ENCODE measurements around the gene NTRK3.

The NTRK3 gene

DNA sequence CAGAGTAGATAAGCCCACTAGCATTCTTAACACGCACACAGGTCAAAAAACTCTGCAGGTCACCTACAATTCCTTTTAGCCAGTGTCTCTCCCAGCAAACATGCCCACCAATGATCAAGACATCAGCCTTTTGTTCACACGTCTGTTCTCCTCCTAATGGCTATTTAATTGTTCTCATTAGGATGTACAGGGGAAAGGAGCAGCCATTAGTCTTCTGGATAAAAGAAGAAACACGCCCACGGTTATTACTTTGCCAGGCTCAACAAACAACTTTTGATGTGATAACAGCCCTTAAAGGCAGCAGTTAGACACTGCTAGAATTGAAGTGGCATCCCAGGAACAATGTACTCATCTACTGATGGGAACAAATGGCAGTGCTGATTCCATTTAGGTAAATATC lies 108.8 kb downstream of the NTRK3 start:
- no peak for TF ChIP-seq CTCF (IDR thresholded peaks at IDR 0.05; ENCODE audit: borderline replicate concordance, insufficient read depth, low read depth, low read length)
- H3K4me3 ChIP-seq (ENCODE audit: low read depth, low read length) = no peak overlapping the region

DNA sequence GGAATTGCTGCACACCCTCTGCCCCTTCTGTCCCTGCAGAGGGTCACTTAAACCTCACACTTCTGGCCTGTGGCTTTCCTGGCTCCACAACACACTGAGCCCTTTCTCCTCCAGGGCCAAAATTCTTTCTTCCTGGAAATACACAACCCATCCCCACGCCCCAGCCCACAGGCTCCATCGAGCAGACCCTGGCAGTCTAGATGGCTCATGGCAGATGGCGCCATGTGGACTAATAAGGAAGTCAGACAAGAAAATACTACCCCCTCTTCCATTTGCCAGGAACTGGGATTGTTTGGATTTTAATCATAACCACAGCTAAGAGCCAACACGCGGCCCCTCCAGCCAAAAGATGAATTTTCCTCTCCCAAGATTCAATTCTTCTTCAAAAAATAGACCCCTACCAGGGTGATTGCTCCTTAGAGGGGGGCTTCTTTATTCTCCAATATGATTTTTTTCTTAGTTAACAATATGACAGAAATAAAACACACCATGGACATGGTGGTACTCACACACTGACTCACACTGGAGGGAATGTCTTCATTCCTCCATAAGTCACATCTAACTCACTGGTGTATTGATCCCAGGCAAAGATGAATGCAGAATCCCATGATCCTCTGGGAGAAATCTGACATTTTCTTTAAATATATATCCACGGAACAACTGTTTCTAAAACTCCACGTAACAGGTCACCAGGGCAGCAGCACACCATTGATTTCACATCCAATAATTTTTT lies 111.5 kb downstream of the NTRK3 start:
- TF ChIP-seq CTCF (IDR thresholded peaks at IDR 0.05; ENCODE audit: borderline replicate concordance, insufficient read depth, low read depth, low read length) = no peak
- H3K4me3 ChIP-seq (ENCODE audit: low read depth, low read length) = no peak overlapping the region

DNA sequence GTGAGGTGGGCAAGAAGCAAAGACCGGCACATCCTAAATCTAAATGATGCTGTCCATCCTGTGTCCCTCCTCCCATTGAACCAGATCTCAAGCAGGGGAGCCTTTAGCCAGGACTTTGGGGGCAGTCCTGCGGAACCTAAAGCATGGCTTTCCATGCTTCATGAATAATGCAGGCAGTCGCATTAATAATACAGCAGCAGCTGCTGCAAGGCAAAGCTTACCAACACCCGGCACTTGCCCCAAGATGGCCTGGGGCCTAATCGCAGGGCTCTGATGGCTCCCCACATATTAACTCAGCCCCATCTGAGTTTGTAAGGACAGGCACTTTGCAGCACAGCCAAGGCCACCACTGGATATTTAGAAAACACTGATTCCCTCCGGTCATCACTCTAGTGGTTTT lies 114.4 kb downstream of the NTRK3 start:
- H3K4me3 ChIP-seq (ENCODE audit: low read depth, low read length) = no peak overlapping the region
- no peak for TF ChIP-seq CTCF (IDR thresholded peaks at IDR 0.05; ENCODE audit: borderline replicate concordance, insufficient read depth, low read depth, low read length)

DNA sequence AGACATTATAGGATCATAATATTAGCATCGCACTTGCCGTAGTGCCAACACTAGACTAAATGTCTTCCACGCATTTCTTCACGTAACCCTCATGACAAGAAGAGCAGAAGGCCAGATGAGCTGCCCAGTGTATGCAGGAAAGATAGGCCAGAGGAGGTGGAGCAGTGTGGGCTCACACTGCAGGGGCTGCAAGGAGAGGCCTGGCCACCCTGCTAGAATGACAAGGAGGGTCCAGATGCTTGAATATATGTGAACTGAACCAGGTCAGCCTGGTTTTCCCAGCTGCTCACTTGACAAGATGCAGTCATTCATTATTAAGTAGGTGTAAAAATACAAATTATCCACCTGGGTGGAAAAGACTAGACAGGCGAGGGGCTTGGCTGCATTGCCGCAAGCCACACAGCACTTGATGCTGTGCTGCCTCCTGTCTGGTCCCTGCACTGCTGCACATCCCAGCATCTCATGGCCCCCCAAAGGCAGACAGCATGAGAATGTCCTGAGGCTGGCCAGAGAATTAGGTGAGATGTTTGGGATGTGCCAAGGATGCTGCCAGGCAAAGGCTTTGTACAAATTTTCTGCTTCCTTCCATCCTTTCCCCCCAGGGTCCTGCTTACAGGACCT lies 115.2 kb downstream of the NTRK3 start:
- TF ChIP-seq CTCF (IDR thresholded peaks at IDR 0.05; ENCODE audit: borderline replicate concordance, insufficient read depth, low read depth, low read length) = no peak
- H3K4me3 ChIP-seq (ENCODE audit: low read depth, low read length) = no peak overlapping the region

GRCh38 chr15:88140398-88140797 lies 116.1 kb downstream of the NTRK3 start:
- H3K4me3 ChIP-seq (ENCODE audit: low read depth, low read length) = no peak overlapping the region
- TF ChIP-seq CTCF (IDR thresholded peaks at IDR 0.05; ENCODE audit: borderline replicate concordance, insufficient read depth, low read depth, low read length) = no peak

DNA sequence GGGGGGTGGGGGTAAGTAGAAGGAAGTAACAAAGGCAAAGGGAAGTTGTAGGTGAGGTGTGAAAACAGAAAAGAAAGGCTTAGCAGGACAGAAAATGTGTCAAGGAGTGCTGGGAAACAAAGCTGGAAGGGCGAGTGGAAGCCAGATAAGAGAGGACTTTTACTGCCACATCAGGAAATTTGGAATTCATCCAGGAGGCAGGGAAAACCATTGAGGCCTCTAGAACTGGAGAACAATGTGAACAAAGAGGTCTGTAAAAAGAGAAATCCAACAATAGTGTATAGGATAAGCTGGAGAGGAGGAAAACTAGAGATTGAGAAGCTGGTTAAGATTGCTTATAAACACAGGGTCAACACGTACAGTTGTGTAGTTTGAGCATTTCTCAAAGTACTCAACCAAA lies 116.6 kb downstream of the NTRK3 start:
- no peak for TF ChIP-seq CTCF (IDR thresholded peaks at IDR 0.05; ENCODE audit: borderline replicate concordance, insufficient read depth, low read depth, low read length)
- H3K4me3 ChIP-seq (ENCODE audit: low read depth, low read length) = no peak overlapping the region

DNA sequence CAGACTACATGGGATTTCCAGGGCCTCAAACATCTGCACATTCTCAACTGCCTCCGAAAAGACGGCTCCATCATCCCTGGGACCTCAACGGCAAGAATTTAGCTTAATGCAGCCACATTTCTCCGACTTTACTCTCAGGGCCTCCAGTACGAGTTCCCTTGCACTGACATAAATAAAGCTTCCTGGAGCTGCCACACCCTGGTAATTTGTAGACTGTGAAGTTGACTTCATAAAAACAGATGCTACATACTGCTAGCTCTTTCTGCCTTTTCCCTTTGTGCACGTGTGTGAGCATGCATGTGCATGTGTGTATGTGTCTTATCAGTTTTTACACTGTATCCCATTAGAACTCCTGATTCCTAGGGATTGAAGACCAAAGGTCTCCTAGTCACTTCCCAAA lies 122.7 kb downstream of the NTRK3 start:
- no peak overlapping the region for H3K4me3 ChIP-seq (ENCODE audit: low read depth, low read length)
- no peak for TF ChIP-seq CTCF (IDR thresholded peaks at IDR 0.05; ENCODE audit: borderline replicate concordance, insufficient read depth, low read depth, low read length)
